PC-9 (cell line): ENCODE results near the gene PGA3. TPM values are rescaled to one million over a fixed set of nuclear protein-coding genes. Genes with fewer than 3 reads are reported as not detected.
"Not testable (repeated sequence)": the region's sequence is repeated elsewhere in the genome, so short reads cannot be mapped to it uniquely, and the experiment has no call there.

Experiments
- BruUV-seq: library from RNA; stranded (reverse); fragments of 400-500 nt; replicated peaks from 2 replicates; lab custom pipeline; 2021; lab: Mats Ljungman, UMichigan
- CTCF ChIA-PET: fragments of 300-600 bp; sonication (Branson Sonifier 250); formaldehyde crosslinking; loops from one replicate; lab custom pipeline; 2022; ENCODE audit warnings: antibody characterized with exemption; lab: Charles Lee
- POLR2A ChIA-PET: fragments of 300-600 bp; sonication (Branson Sonifier 250); formaldehyde crosslinking; loops from one replicate; lab custom pipeline; 2022; ENCODE audit warnings: antibody characterized with exemption; ENCODE audit not compliant: unreplicated experiment; lab: Charles Lee
- DNase-seq, 2 experiments: peaks; one replicate each; pipeline versions ENCODE4 v3.0.0 to v3.0.0-alpha.2; 2015 to 2022; ENCODE audit warnings: mixed read lengths in 1 of 2
- H2AFZ ChIP-seq: fragments of 200-600 bp; sonication (generic); 2 replicates; pipeline ENCODE4 v1.8.1; 2017; ENCODE audit warnings: antibody characterized with exemption
- H3F3A ChIP-seq: fragments of 200-600 bp; sonication (generic); 2 replicates; pipeline ENCODE4 v1.8.1; 2017; ENCODE audit warnings: antibody characterized with exemption, mild to moderate bottlenecking, low read depth; ENCODE audit not compliant: insufficient read depth
- H3K27ac ChIP-seq: fragments of 200-600 bp; sonication (generic); 2 replicates; pipeline ENCODE4 v1.6.1; 2016; ENCODE audit warnings: mixed run types
- H3K27me3 ChIP-seq: fragments of 200-600 bp; sonication (generic); 2 replicates; pipeline ENCODE4 v1.6.1; 2016; ENCODE audit warnings: low read depth, mixed run types; ENCODE audit not compliant: insufficient read depth
- H3K36me3 ChIP-seq: fragments of 200-600 bp; sonication (generic); 2 replicates; pipeline ENCODE4 v1.6.1; 2016; ENCODE audit warnings: low read depth, mixed run types
- H3K4me1 ChIP-seq: fragments of 200-600 bp; sonication (generic); replicated peaks from 2 replicates; pipeline ENCODE4 v1.6.1; 2016; ENCODE audit warnings: mixed run types; ENCODE audit not compliant: insufficient read depth
- H3K4me2 ChIP-seq: fragments of 200-600 bp; sonication (generic); 2 replicates; pipeline ENCODE4 v1.6.1; 2017; ENCODE audit warnings: mixed run types
- H3K4me3 ChIP-seq: fragments of 200-600 bp; sonication (generic); 2 replicates; pipeline ENCODE4 v1.6.1; 2016; ENCODE audit warnings: mixed run types
- H3K79me2 ChIP-seq: fragments of 200-600 bp; sonication (generic); 2 replicates; pipeline ENCODE4 v1.6.1; 2017; ENCODE audit warnings: low read depth, mixed run types
- H3K9me2 ChIP-seq: fragments of 200-600 bp; sonication (generic); 2 replicates; pipeline ENCODE4 v1.8.1; 2017; ENCODE audit warnings: mild to moderate bottlenecking; ENCODE audit not compliant: insufficient read depth
- H3K9me3 ChIP-seq: fragments of 200-600 bp; sonication (generic); 2 replicates; pipeline ENCODE4 v1.8.1; 2016; ENCODE audit warnings: low read depth; ENCODE audit not compliant: insufficient read depth
- H4K20me1 ChIP-seq: fragments of 200-600 bp; sonication (generic); 2 replicates; pipeline ENCODE4 v1.8.1; 2017; ENCODE audit not compliant: insufficient read depth
- EZH2 ChIP-seq: fragments of 200-600 bp; sonication (generic); IDR thresholded peaks from 2 replicates; pipeline ENCODE4 v1.8.0; 2017; ENCODE audit warnings: antibody characterized with exemption, low read depth
- intact Hi-C: fragments of 100-400 bp; cut with micrococcal nuclease; formaldehyde crosslinking; loops from one replicate; pipeline ENCODE4 v1.10.0; 2022; ENCODE audit not compliant: unreplicated experiment
- total RNA-seq: library from RNA; stranded (reverse); gene quantifications from 2 replicates; pipeline ENCODE4 v1.2.3, GENCODE V29; 2021

The PGA3 gene
- total RNA-seq, 1 experiment from 2014 or later = not detected

DNA sequence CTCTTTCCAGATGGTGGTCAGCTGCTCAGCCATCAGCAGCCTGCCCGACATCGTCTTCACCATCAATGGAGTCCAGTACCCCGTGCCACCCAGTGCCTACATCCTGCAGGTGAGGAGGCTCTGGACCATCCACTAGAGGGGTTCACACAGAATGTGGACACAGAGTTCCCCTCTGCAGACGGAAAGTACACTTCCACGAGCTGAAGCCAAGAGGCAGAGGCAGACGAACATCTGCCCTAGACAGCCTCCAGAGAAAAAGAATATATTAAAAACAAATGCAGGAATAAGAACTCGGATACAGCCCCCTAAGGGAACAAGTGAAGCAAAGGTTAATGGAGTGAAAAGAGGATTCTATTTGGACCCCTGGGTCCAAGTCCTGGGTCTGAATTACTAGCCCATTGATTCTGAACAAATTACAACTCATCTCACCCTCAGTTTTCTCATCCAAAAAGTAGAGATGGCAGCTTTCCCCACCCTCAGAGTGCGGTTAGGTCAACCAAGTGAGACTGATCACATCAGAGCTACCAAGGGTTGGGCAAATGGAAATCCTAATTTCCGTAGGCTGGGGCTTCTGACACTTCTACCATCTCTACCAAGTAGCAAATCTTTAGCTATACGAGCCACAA lies 8.1 kb downstream of the PGA3 start:
- H3K27me3 ChIP-seq, intact Hi-C loops, H3K9me2 ChIP-seq, H3K79me2 ChIP-seq, H3K4me2 ChIP-seq, H3K27ac ChIP-seq, H3K36me3 ChIP-seq, H3K4me3 ChIP-seq, H3K4me1 ChIP-seq, H2AFZ ChIP-seq, H4K20me1 ChIP-seq, CTCF ChIA-PET, H3K9me3 ChIP-seq, H3F3A ChIP-seq, BruUV-seq, POLR2A ChIA-PET: not testable (repeated sequence)
- peak in 1 of 2 experiments; percentile 11 for DNase-seq
- peak; percentile 94 for TF ChIP-seq EZH2

DNA sequence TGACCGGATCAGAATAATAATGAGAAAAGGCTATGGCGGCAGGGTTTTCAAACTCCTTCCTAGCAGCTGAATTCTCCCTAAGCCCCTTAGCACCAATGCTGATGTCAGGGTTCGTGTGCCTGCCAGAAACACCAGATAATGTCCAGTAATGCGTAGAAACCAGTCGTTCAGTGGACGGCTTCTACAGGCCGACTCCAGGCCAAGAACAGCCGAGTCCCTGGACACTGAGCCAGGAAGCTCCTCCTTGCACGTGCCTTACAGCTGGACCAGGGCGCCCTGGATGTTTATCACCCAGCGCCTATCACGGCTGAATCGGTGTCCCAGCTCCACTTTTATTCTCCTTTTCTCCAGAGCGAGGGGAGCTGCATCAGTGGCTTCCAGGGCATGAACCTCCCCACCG lies 8.9 kb downstream of the PGA3 start:
- H3K4me2 ChIP-seq, H3K36me3 ChIP-seq, H3K27ac ChIP-seq, CTCF ChIA-PET, DNase-seq, H3K4me1 ChIP-seq, H3K27me3 ChIP-seq, H3K9me3 ChIP-seq, H3F3A ChIP-seq, intact Hi-C loops, H3K4me3 ChIP-seq, H2AFZ ChIP-seq, H3K79me2 ChIP-seq, POLR2A ChIA-PET, H4K20me1 ChIP-seq, BruUV-seq, H3K9me2 ChIP-seq: not testable (repeated sequence)

DNA sequence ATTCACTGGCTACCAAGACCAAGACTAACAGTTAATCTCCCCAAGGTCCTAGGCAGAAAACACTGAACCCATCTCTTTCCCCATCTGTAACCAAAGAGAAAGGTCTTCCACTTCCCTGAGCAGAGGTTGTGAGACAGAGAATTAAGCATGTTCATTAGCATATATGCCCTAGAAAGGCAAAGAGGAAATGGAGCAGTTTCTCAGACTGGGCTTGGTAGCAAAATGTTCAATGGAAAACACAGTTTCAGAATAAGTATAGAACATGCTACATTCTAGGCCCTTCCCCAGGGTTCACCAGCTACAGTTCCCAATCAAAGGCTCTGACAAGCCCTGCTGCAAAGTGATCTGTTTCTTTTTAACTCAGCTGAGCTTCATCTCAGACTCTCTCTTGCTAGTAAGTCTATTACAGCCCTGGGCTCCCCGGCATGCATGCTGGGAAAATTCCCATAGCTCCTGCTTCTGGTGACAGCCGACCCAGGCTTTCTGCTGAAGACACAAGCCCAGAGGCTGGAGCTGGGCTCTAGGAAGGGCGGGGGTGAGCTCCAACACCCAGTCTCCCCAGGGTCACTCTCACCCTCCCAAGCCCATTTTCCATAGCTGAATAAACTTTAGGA lies 10.5 kb downstream of the PGA3 start:
- H3F3A ChIP-seq, H2AFZ ChIP-seq, H3K9me3 ChIP-seq, H4K20me1 ChIP-seq, CTCF ChIA-PET, POLR2A ChIA-PET, H3K4me2 ChIP-seq, intact Hi-C loops, H3K79me2 ChIP-seq, H3K36me3 ChIP-seq, H3K27me3 ChIP-seq, H3K27ac ChIP-seq, H3K4me3 ChIP-seq, H3K9me2 ChIP-seq, DNase-seq, H3K4me1 ChIP-seq, BruUV-seq: not testable (repeated sequence)

DNA sequence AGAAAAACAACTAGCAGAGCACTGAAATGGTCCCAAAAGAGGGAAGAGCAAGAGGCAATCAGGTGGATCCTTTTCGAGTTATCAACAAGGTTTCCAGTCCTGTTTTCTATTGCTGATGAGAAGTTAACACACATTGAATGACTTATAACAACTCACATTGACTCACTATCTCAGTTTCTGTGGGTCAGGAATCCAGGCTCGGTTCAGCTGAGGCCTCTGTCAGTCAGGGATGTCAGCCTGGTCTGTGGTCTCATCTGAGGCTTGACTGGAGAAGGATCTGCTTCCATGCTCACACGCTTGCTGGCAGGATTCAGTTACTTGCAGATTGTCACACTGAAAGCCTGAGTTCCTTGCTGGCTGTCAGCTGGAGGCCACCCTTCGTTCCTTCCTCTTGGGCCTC lies 15.0 kb downstream of the PGA3 start:
- H3K9me3 ChIP-seq, H4K20me1 ChIP-seq, CTCF ChIA-PET, H3K9me2 ChIP-seq, H3K79me2 ChIP-seq, H3K27ac ChIP-seq, H3K4me1 ChIP-seq, POLR2A ChIA-PET, H3F3A ChIP-seq, H2AFZ ChIP-seq, BruUV-seq, H3K36me3 ChIP-seq, H3K4me3 ChIP-seq, H3K27me3 ChIP-seq, intact Hi-C loops, DNase-seq, H3K4me2 ChIP-seq: not testable (repeated sequence)

DNA sequence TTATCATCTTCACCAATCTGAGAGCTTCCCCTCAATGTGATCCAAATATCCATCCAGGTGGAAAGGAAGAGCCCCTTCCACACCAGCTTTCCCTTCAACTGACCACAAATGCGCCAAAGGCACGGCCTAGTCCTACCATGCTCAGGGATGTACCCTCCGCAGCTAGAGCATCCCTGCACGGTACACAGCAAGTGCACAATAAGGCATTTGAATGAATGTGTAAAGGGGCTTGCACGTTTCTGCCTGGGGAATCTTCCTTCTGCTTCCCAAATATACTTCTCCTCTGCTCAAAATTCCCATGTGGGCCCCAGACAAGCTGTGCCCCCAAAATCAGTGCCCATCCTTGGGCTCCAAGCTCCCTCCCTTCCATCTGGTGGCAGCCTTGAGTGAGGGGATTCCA lies 15.7 kb downstream of the PGA3 start:
- H3K9me2 ChIP-seq, POLR2A ChIA-PET, H3F3A ChIP-seq, H2AFZ ChIP-seq, H3K27ac ChIP-seq, H4K20me1 ChIP-seq, H3K79me2 ChIP-seq, intact Hi-C loops, H3K9me3 ChIP-seq, H3K4me2 ChIP-seq, H3K4me1 ChIP-seq, H3K4me3 ChIP-seq, H3K36me3 ChIP-seq, H3K27me3 ChIP-seq, BruUV-seq, DNase-seq: not testable (repeated sequence)
- CTCF ChIA-PET = interaction anchor here (0.7 kb wide), 1 partner anchor 80 kb away, joined by 3 read pairs; no protein-coding TSS in a partner anchor

DNA sequence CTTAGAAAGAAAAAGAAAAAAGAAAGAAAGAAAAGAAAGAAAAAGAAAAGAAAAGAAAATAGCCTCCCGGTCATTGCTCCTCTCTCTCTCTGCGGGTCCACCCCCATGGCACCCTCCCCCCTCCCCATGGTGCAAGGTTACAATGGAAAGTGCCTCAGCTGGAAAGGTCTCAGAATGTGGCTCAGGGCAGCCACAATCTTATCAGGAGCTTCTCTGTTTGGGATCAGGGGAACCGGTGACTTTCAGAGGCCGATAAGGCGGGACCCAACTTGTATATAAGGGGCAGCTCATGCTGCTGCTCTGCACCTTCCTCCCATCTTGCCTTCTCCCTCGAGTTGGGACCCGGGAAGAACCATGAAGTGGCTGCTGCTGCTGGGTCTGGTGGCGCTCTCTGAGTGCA lies 18.7 kb downstream of the PGA3 start, which contains the start of gene PGA4:
TSS of gene PGA4 (plus strand) at position 301 of the 400 bp plus-strand sequence. CDS start at position 355, 54 bp downstream.
- H3K4me2 ChIP-seq, H3K27me3 ChIP-seq, H3K9me2 ChIP-seq, H3K79me2 ChIP-seq, H3K4me1 ChIP-seq, BruUV-seq, DNase-seq, H3K9me3 ChIP-seq, H3K4me3 ChIP-seq, H4K20me1 ChIP-seq, H3K27ac ChIP-seq, H3F3A ChIP-seq, intact Hi-C loops, H3K36me3 ChIP-seq, H2AFZ ChIP-seq, CTCF ChIA-PET, POLR2A ChIA-PET: not testable (repeated sequence)

DNA sequence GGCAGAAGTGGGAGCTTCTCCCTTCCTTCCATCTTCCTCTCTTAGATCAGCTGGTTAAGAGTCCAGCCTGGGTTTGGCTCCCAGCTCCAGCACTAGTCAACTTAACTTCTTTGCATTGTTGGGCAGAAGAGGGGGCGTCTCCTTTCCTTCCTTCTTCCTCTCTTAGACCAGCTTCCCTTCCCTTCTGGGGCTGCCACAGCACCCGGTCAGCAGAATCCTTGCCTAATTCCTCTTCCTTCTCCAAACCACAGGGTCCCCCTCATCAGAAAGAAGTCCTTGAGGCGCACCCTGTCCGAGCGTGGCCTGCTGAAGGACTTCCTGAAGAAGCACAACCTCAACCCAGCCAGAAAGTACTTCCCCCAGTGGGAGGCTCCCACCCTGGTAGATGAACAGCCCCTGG lies 19.4 kb downstream of the PGA3 start:
- DNase-seq, H3K4me3 ChIP-seq, CTCF ChIA-PET, POLR2A ChIA-PET, H3K4me2 ChIP-seq, H3F3A ChIP-seq, H4K20me1 ChIP-seq, H3K27ac ChIP-seq, BruUV-seq, H2AFZ ChIP-seq, intact Hi-C loops, H3K9me2 ChIP-seq, H3K9me3 ChIP-seq, H3K4me1 ChIP-seq, H3K27me3 ChIP-seq, H3K36me3 ChIP-seq, H3K79me2 ChIP-seq: not testable (repeated sequence)
